Left ventricle myocardium inferior (tissue), 1 donor: ENCODE data around the gene PPM1A. TPM values are rescaled to one million over a fixed set of nuclear protein-coding genes. Genes with fewer than 3 reads are reported as not detected.

Source experiments
- DNase-seq: peaks from one replicate; pipeline ENCODE4 v3.0.0-alpha.2; 2020
- H3K27ac ChIP-seq: fragments of 200-600 bp; replicated peaks from 2 replicates; pipeline ENCODE4 v1.8.0; 2021
- H3K27me3 ChIP-seq: fragments of 200-600 bp; 2 replicates; pipeline ENCODE4 v1.8.0; 2021; ENCODE audit warnings: low read depth
- H3K36me3 ChIP-seq: fragments of 200-600 bp; 2 replicates; pipeline ENCODE4 v1.8.0; 2021
- H3K4me1 ChIP-seq: fragments of 200-600 bp; 2 replicates; pipeline ENCODE4 v1.8.0; 2021
- H3K4me3 ChIP-seq: fragments of 200-600 bp; 2 replicates; pipeline ENCODE4 v1.8.0; 2021; ENCODE audit warnings: mild to moderate bottlenecking, moderate library complexity
- H3K9me3 ChIP-seq: fragments of 200-600 bp; replicated peaks from 2 replicates; pipeline ENCODE4 v1.8.0; 2021
- intact Hi-C: fragments of 100-400 bp; cut with micrococcal nuclease; formaldehyde crosslinking; loops from one replicate; pipeline ENCODE4 v1.11.0; 2022
- long read RNA-seq: library from polyadenylated mRNA; unstranded; transcript quantifications from one replicate; pipeline ENCODE4 v2.0.0, GENCODE V29; 2021
- total RNA-seq: library from RNA; stranded (reverse); fragmentation: NEBNext Ultra II Directional; extraction: Animal tissue kit (Norgen Biotek cat#: 25700); gene quantifications from one replicate; pipeline ENCODE4 v1.2.1, GENCODE V29; 2021
- TF ChIP-seq, protein P1 (sequence below): fragments of 200-600 bp; IDR thresholded peaks from 2 replicates; pipeline ENCODE4 v1.8.0; 2021; ENCODE audit warnings: antibody characterized with exemption, mild to moderate bottlenecking, borderline replicate concordance
- donor health status: DM: no; HTN: yes; CAD: no; lungs with severe emphysema.

The PPM1A gene
- 98.8 TPM for total RNA-seq
- long read RNA-seq, full-length matches to known transcripts = 145 of 214 reads
- long read RNA-seq, partial matches to known transcripts = 31 of 214 reads
- long read RNA-seq, other reads (novel, unspliced or antisense) = 38 of 214 reads

DNA sequence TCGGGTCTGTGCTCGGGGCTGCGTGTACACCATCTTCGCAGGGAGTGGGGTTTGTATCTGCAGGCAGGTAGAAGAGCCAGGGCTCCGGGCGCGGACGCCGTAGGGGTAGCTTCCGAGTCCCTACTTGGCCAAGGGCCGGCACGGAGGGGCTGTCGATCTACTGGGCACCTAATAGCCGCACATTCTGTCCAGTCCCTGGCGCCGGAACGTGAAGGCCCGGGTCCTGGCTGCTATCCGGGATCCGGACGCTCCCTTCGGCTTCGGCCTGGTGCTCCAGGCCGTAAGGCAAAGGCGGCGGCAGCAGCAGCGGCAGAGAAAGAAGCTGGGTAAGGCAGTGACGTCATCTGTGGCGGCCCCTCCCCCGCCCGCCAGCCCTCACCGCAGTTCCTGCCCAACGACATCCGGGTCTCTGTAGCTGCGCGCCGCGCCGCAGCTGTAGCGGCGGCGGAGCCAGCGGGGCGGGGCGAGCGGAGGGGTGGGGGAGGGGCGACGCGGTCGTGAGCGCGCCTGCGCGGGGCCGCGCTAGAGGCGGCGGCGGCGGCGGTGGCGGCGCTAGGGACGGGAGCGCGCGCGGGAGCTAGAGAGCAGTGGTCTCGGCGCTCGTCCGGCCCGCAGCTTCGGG, at the start of gene PPM1A:
Gene PPM1A (plus strand): TSS at position 525 of the 622 bp plus-strand sequence. CDS start 33,483 bp downstream, outside the sequence.
- TF ChIP-seq, protein P1, sequence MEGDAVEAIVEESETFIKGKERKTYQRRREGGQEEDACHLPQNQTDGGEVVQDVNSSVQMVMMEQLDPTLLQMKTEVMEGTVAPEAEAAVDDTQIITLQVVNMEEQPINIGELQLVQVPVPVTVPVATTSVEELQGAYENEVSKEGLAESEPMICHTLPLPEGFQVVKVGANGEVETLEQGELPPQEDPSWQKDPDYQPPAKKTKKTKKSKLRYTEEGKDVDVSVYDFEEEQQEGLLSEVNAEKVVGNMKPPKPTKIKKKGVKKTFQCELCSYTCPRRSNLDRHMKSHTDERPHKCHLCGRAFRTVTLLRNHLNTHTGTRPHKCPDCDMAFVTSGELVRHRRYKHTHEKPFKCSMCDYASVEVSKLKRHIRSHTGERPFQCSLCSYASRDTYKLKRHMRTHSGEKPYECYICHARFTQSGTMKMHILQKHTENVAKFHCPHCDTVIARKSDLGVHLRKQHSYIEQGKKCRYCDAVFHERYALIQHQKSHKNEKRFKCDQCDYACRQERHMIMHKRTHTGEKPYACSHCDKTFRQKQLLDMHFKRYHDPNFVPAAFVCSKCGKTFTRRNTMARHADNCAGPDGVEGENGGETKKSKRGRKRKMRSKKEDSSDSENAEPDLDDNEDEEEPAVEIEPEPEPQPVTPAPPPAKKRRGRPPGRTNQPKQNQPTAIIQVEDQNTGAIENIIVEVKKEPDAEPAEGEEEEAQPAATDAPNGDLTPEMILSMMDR = no peak
- Histone ChIP-seq H3K4me1 (peaks cover 53% of the 10 kb centered on the region), H3K36me3 (no peaks in the 10 kb centered on the region), H3K4me3 (peak within 1 kb of the TSS; percentile 90), H3K27ac (peak within 1 kb of the TSS; percentile 99), H3K27me3 (no peaks in the 10 kb centered on the region), H3K9me3 (no peaks in the 10 kb centered on the region)
- peak; percentile 97 for DNase-seq
- intact Hi-C loops = no loop called here

DNA sequence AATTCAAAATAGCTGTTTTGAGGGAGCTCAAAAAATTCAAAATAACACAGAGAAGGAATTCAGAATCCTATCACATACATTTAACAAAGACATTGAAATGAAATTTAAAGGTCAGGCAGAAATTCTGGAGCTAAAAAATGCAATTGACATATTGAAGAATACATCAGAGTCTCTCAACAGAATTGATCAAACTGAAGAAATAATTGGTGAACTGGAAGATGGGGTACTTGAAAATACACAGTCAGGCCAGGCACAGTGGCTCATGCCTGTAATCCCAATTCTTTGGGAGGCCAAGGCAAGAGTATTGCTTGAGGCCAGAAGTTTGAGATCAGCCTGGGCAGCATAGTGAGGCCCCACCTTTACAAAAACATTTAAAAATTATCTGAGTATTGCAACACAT, 49.7 kb upstream of the PPM1A start:
- Histone ChIP-seq H3K27me3 (no peaks in the 10 kb centered on the region), H3K4me1 (peaks cover 6% of the 10 kb centered on the region), H3K27ac (no peak overlapping the region), H3K4me3 (no peak overlapping the region), H3K9me3 (peaks cover 30% of the 10 kb centered on the region), H3K36me3 (no peaks in the 10 kb centered on the region)
- TF ChIP-seq, protein P1 = no peak
- intact Hi-C loops = no loop called here
- DNase-seq = no peak

DNA sequence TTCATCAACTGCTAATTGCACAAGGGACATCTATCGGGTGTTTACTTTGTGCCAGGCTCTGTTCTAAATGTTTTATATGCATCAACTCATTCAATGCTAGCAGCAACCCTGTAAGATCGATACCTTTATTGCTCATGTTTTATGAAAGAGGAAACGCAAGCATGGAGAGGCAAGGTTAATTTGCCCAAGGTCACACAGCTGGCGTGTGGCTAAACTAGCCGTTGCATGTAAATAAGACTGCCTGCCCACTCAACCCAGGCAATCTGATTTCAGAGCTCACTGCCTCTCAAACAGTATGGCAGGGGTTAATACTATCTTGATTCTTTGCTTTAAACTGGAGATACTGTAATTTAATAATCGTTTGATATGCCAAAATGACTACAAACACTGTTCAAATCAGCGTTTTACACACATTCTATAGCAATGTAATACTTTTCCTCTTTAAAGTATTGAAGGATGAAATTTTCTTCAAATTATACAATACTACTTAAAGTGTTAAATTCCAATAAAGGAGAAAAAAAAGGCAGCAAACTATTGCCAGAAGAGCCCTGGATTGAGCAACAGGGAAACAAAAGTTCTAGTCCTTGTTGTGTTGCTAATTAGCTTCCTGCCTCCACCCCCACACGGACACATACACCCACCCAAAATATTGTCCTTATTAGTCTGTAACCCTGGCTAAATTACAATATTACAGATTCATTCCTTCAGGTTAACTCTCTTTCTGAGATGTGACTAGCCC, 44.7 kb upstream of the PPM1A start:
- Histone ChIP-seq H3K27ac (peak overlapping the region; percentile 40), H3K4me1 (peaks cover 15% of the 10 kb centered on the region), H3K4me3 (no peak overlapping the region), H3K36me3 (no peaks in the 10 kb centered on the region), H3K27me3 (peaks cover 6% of the 10 kb centered on the region), H3K9me3 (peaks cover 21% of the 10 kb centered on the region)
- no peak for DNase-seq
- intact Hi-C loops = no loop called here
- TF ChIP-seq, protein P1 = no peak

DNA sequence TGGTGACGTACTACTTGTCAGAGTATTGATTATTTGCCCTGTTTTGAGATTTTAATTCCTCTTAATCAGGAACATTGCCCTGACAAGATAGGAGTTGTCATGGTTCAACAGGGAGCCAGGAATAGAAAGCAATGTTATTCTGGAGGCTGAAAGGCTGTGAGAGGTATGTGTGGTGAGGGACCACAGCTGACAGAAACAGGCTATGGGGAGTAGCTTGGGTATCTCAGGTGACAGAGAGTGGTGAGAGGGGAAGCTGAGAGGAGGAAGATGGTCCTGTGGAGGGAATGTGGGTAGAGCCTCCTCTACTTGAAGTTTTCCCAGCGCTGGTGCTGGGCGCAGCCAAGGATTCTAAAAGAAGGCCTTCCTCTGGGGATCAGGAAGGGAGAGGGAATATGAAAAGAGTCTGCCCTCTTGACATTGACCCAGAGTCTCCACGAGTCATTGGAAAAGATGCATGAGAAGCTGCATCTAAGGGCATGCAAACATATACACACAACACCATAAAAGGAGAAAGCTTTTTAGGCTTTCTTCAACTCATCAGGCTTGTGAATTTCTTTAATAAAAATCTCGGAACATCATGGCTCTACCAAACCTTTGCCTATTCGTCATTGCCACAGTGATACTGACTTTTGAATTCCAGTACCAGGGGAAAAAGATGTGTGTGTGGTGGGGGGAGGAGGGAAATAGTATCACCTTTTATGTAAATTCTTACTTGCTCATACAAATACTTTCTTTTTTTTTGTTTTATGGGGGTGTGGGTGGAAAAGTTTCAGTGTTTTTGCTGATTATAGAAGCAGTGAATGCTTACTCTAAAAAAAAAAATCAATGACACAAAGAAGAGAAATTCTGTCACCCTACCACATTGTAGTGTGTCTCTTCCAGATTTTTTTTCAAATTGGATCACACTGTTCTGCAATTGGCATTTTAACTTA, 43.9 kb upstream of the PPM1A start:
- no peak overlapping the region for H3K4me3 ChIP-seq
- intact Hi-C loops = no loop called here
- peaks cover 13% of the 10 kb centered on the region for H3K9me3 ChIP-seq
- TF ChIP-seq, protein P1 = no peak
- no peak for DNase-seq
- H3K4me1 ChIP-seq = peaks cover 15% of the 10 kb centered on the region
- H3K27ac ChIP-seq = peak overlapping the region; percentile 40
- H3K27me3 ChIP-seq = peaks cover 6% of the 10 kb centered on the region
- no peaks in the 10 kb centered on the region for H3K36me3 ChIP-seq

DNA sequence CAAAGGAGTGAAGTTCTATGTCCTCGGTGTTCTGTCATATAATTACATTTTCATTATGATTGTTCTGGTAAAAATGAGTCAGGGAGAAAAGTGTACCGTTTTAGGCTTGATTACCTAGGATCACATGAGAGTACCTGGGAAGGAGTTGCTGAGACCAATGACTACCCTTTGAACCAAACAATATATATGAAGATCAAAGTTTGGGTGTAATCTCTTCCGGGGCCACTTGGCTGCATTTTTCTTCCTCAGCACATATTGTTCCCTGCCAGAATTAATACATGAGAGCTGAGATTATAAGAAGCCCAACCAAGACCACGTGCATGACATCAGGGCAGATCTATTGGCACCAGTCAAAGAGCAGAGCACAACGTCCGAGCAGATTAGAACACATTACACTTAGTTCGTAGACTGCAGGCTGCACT, 42.8 kb upstream of the PPM1A start:
- no peaks in the 10 kb centered on the region for H3K36me3 ChIP-seq
- peaks cover 15% of the 10 kb centered on the region for H3K4me1 ChIP-seq
- H3K27me3 ChIP-seq = peaks cover 6% of the 10 kb centered on the region
- peaks cover 1% of the 10 kb centered on the region for H3K9me3 ChIP-seq
- DNase-seq = no peak
- intact Hi-C loops = no loop called here
- no peak overlapping the region for H3K27ac ChIP-seq
- TF ChIP-seq, protein P1 = no peak
- H3K4me3 ChIP-seq = no peak overlapping the region
